Neural crest cell (in vitro differentiated cells): ENCODE data around the gene DRC3. TPM values are rescaled to one million over a fixed set of nuclear protein-coding genes. Genes with fewer than 3 reads are reported as not detected.

ENCODE experiments used
- DNase-seq: peaks from one replicate; pipeline ENCODE4 v3.0.0; 2021; ENCODE audit warnings: low read depth, mixed read lengths, low spot score
- H3K27ac Mint-ChIP-seq: one replicate; pipeline ENCODE4 v1.8.0; 2021; ENCODE audit warnings: mild to moderate bottlenecking, mixed read lengths; ENCODE audit not compliant: unreplicated experiment
- H3K27me3 Mint-ChIP-seq: 2 replicates; pipeline ENCODE4 v1.8.0; 2021; ENCODE audit warnings: low read depth, mild to moderate bottlenecking, mixed read lengths
- H3K36me3 Mint-ChIP-seq: 2 replicates; pipeline ENCODE4 v1.8.0; 2021; ENCODE audit warnings: low read depth, mild to moderate bottlenecking, mixed read lengths
- H3K4me1 Mint-ChIP-seq: 2 replicates; pipeline ENCODE4 v1.8.0; 2021; ENCODE audit warnings: mixed read lengths
- H3K4me3 Mint-ChIP-seq: one replicate; pipeline ENCODE4 v1.8.0; 2021; ENCODE audit warnings: mild to moderate bottlenecking, mixed read lengths
- H3K9me3 Mint-ChIP-seq: 2 replicates; pipeline ENCODE4 v1.8.0; 2021; ENCODE audit warnings: mixed read lengths
- total RNA-seq: library from RNA; stranded (reverse); gene quantifications from 2 replicates; pipeline ENCODE4 v1.2.1, GENCODE V29; 2021
- TF ChIP-seq, protein P1 (sequence below): fragments of 200-600 bp; sonication (generic); conservative IDR thresholded peaks from 2 replicates; pipeline ENCODE4 v1.5.0; 2021; ENCODE audit warnings: antibody characterized with exemption, mild to moderate bottlenecking

DRC3 gene
- total RNA-seq, 1 donor from 2014 or later, result 0.61 TPM

GRCh38 chr17:17981330-17981729 lies 8.7 kb downstream of the DRC3 start:
- TF ChIP-seq, protein P1, sequence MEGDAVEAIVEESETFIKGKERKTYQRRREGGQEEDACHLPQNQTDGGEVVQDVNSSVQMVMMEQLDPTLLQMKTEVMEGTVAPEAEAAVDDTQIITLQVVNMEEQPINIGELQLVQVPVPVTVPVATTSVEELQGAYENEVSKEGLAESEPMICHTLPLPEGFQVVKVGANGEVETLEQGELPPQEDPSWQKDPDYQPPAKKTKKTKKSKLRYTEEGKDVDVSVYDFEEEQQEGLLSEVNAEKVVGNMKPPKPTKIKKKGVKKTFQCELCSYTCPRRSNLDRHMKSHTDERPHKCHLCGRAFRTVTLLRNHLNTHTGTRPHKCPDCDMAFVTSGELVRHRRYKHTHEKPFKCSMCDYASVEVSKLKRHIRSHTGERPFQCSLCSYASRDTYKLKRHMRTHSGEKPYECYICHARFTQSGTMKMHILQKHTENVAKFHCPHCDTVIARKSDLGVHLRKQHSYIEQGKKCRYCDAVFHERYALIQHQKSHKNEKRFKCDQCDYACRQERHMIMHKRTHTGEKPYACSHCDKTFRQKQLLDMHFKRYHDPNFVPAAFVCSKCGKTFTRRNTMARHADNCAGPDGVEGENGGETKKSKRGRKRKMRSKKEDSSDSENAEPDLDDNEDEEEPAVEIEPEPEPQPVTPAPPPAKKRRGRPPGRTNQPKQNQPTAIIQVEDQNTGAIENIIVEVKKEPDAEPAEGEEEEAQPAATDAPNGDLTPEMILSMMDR, result no peak
- no peaks in the 10 kb centered on the region for H3K4me1 Mint-ChIP-seq
- no peak overlapping the region for H3K4me3 Mint-ChIP-seq
- H3K27me3 Mint-ChIP-seq, result no peaks in the 10 kb centered on the region
- no peak overlapping the region for H3K27ac Mint-ChIP-seq
- DNase-seq, result no peak
- no peaks in the 10 kb centered on the region for H3K36me3 Mint-ChIP-seq
- no peaks in the 10 kb centered on the region for H3K9me3 Mint-ChIP-seq

DNA sequence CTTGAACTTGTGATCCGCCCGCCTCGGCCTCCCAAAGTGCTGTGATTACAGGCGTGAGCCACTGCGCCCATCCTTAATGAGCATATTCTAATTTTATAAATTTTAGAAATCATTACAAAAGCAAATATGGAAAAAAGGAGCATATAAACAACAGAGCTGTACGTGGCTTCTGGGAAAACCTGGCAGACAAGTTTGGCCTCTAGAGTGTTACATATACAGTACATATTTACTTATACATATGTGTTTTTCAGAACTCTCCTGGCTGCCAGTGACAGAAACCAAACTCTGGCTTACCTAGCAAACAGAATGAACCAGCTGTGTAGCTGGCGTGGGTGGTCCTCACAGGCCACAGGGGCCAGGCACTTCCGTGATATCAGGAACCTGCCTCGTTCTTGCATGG lies 10.1 kb downstream of the DRC3 start:
- H3K27me3 Mint-ChIP-seq, result no peaks in the 10 kb centered on the region

DNA sequence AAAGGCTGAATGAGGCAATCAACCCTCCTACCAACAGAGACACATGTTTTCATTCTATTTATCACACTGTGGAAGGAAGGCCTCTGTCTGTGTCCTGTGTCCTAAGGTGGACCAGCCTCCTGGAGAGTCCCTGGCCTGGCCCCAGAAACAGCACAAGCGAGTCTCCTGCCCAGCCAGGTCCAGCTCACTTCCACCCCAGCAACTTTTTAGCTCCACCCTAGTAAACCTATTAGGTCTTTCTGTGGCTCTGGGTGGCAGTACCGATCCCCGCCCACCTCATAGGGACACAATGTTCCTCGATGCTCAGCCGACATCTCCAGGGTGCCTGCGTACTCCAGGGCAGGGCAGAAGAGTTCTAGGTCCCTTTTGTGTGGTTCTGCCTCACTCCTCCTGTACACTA lies 10.7 kb downstream of the DRC3 start:
- Mint-ChIP-seq H3K9me3 (no peaks in the 10 kb centered on the region), H3K27me3 (no peaks in the 10 kb centered on the region), H3K27ac (no peak overlapping the region), H3K4me3 (no peak overlapping the region), H3K4me1 (no peaks in the 10 kb centered on the region), H3K36me3 (no peaks in the 10 kb centered on the region)
- no peak for DNase-seq
- TF ChIP-seq, protein P1, result no peak

More for the DNA sequence above, 10.1 kb downstream of the DRC3 start:
- Mint-ChIP-seq H3K9me3 (no peaks in the 10 kb centered on the region), H3K4me1 (no peaks in the 10 kb centered on the region), H3K27ac (no peak overlapping the region), H3K36me3 (no peaks in the 10 kb centered on the region), H3K4me3 (no peak overlapping the region)
- TF ChIP-seq, protein P1, result no peak
- DNase-seq, result no peak

DNA sequence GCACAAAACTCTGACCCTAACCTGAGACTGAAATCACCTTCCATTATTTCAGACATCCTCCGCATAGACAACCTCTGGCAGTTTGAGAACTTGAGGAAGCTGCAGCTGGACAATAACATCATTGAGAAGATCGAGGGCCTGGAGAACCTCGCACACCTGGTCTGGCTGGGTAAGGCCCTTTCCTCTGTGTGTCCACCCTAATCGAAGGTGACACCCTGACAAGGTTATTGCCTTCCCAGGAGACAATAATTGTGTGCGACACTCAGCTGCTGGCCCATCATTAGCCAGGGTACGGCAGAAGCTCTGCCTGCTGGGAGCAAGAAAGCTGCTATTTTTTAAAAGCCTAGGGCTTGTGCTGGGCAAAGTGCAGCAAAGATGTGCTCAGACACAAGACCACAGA lies 11.1 kb downstream of the DRC3 start:
- H3K4me1 Mint-ChIP-seq, result no peaks in the 10 kb centered on the region
- H3K4me3 Mint-ChIP-seq, result no peak overlapping the region
- no peaks in the 10 kb centered on the region for H3K9me3 Mint-ChIP-seq
- TF ChIP-seq, protein P1, result no peak
- H3K27me3 Mint-ChIP-seq, result no peaks in the 10 kb centered on the region
- H3K27ac Mint-ChIP-seq, result no peak overlapping the region
- DNase-seq, result no peak
- H3K36me3 Mint-ChIP-seq, result no peaks in the 10 kb centered on the region

DNA sequence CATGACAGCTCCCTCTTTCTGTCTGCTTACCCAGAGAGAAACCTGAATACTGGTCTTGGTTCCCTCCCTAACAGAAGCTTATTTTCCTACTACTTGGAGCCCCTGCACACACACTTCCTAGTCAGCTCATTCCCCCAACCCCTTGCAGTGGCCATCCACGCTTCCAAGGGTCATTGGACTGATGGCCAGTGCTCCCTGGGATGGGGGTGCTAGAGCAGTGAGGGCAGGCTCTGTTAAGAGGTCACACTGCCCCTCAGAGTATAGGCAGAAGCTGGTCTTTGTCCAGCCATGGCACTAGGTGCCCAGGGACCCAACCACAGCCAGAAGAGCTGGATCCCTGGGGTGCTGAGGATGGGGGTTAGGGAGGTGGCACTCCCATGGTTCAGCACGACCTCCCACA lies 12.5 kb downstream of the DRC3 start:
- peak overlapping the region; percentile 27 for H3K27ac Mint-ChIP-seq
- no peaks in the 10 kb centered on the region for H3K4me1 Mint-ChIP-seq

More for the DNA sequence above, 12.5 kb downstream of the DRC3 start:
- Mint-ChIP-seq H3K27me3 (no peaks in the 10 kb centered on the region), H3K4me3 (no peak overlapping the region), H3K9me3 (no peaks in the 10 kb centered on the region), H3K36me3 (no peaks in the 10 kb centered on the region)
- no peak for DNase-seq
- TF ChIP-seq, protein P1, result no peak
